Measurements from ENCODE around the gene RNF183. TPM values are rescaled to one million over a fixed set of nuclear protein-coding genes. Genes with fewer than 3 reads are reported as not detected.
"Not testable (repeated sequence)": the region's sequence is repeated elsewhere in the genome, so short reads cannot be mapped to it uniquely, and the experiment has no call there.

Gene RNF183
- total RNA-seq, 1 donor from 2014 or later = 3.9 TPM

DNA sequence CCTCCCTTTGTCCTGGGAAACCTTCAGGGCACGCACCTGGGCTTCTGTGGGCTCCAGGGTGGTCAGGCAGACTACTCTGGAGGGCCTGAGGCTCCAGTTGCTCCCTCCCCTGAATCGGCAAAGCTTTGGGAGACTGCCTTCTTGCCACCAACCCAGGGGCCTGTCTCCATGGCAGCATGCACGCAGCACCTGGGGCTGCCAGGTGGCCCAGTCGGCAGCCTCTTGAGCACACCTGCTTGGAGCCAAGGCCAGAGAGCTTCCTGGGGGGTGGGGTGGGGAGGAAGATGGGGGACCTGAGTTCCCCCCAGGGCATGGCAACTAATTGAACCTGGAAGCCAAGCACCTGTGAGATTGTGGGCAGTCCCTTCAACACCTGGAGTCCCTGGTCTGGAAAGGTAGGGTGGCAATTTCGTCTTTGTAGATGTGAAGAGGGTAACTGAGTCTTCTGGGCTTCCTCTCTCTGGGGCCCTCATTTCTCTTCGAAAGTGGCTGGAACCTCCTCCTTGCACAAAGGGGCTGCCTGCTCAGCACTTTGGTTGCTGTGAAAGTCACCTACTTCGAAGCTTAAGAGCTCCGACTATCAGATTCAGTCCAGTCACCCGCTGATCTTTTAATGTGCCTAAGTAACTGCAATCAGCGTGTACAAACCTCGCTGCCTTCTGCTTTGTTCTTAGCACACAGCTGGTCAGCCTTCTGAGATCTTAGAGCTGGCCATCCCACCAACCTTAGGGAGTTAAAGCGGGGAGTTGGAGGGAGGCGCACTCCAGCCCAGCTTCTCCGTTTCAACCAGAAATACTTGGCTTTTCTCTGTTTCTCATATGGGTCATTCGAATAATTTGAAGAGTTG is 4.0 kb downstream of the RNF183 start:
- no peak overlapping the region for H3K4me3 ChIP-seq (ENCODE audit: low read depth, low read length)
- TF ChIP-seq, protein P1, sequence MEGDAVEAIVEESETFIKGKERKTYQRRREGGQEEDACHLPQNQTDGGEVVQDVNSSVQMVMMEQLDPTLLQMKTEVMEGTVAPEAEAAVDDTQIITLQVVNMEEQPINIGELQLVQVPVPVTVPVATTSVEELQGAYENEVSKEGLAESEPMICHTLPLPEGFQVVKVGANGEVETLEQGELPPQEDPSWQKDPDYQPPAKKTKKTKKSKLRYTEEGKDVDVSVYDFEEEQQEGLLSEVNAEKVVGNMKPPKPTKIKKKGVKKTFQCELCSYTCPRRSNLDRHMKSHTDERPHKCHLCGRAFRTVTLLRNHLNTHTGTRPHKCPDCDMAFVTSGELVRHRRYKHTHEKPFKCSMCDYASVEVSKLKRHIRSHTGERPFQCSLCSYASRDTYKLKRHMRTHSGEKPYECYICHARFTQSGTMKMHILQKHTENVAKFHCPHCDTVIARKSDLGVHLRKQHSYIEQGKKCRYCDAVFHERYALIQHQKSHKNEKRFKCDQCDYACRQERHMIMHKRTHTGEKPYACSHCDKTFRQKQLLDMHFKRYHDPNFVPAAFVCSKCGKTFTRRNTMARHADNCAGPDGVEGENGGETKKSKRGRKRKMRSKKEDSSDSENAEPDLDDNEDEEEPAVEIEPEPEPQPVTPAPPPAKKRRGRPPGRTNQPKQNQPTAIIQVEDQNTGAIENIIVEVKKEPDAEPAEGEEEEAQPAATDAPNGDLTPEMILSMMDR (conservative IDR thresholded peaks at IDR 0.05; ENCODE audit: low read depth, low read length) = no peak
- DNase-seq (ENCODE audit: low read depth) = no peak

DNA sequence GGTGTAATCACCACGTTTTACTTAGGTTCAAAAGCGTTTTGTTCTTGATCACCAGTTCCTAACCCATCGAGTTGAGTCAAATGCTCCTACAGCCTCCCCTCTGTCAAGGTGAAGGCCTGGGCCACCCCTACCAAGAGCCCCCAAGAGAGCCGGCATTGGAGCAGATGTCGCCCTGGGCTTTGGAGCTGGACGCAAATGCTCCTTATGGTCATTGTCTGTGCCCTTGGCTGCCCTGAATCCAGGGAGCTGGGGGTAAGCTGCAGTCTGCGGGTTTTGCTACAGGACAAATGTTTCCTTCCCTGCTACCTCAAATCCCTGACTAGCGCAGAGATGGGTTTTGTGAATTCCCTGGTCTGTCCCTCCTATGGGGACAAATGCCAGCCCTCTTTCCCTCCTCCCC is 4.9 kb downstream of the RNF183 start:
- H3K4me3 ChIP-seq (ENCODE audit: low read depth, low read length) = no peak overlapping the region
- DNase-seq (ENCODE audit: low read depth) = no peak
- TF ChIP-seq, protein P1 (conservative IDR thresholded peaks at IDR 0.05; ENCODE audit: low read depth, low read length) = no peak

DNA sequence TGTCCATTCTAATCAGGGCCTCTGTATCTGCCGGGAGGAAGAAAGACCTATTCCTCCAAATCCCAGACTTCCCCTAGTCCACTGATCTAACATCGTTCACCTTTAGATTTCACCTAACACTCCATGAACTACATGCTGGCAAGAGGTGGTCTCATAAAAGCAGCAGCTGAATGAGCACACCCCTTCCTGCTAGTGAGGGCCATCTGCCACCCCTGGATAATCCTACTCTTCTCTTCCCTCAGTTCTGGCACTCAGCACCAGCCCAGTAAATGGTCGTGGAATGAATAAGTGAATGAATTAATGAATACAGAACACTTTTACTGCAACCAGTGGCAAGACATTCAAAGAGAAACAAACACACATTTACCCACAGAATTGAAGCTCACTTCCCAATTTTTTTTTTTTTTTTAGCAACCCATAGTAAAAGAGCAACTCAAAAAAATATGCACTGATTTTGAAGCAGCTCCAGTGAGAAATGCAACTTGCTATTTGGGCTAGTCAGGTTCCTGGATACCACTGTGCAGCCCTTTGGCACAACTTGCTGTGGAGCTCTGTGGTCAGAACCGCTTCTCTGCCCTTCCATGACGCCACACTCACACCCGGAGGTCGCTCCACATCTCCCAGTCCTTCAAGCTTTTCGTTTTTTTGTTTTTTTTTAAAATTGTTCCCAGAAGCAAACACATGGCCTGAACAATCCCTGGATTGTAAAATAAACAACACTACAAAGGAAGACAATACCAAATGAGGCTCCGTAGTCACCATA is 6.2 kb downstream of the RNF183 start:
- DNase-seq (ENCODE audit: low read depth) = no peak
- TF ChIP-seq, protein P1 (conservative IDR thresholded peaks at IDR 0.05; ENCODE audit: low read depth, low read length) = no peak
- H3K4me3 ChIP-seq (ENCODE audit: low read depth, low read length) = no peak overlapping the region

DNA sequence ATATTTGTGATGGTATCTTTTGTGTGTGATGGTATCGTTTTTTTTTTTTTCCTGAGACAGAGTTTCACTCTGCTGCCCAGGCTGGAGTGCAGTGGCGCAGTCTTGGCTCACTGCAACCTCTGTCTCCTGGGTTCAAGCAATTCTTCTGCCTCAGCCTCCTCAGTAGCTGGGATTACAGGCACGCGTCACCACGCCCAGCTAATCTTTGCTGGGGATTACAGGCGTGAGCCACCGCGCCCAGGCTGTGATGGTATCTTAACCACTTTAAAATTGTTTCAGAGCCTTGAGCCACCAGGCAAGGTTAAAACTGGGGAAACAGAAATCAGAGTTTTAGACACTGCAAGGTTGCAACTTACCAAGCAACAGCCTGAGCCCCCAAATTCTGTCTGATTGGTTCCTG is 6.9 kb downstream of the RNF183 start:
- H3K4me3 ChIP-seq (ENCODE audit: low read depth, low read length); DNase-seq (ENCODE audit: low read depth): not testable (repeated sequence)

DNA sequence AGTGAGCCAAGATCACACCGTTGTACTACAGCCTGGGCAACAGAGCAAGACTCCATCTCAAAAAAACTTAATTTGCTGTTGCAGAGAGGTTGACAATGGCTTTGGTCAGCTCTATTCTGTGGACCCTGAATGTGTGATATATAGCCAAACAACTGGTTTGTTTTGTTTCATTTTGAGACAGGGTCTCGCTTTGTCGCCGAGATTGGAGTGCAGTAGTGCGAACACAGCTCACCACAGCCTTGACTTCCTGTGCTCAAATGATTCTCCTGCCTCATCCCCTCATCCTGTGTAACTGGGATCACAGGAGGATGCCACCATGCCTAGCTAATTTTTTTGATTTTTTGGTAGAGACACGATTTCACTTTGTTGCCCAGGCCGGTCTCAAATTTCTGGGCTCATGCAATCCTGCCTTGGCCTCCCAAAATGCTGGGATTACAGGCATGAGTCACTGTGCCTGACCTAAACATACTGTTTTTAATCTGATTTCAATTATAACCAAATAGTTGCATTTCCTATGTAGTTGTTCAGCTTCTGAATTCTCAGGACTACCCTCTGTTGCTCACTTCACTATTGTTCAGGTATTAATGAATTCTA is 9.8 kb downstream of the RNF183 start:
- H3K4me3 ChIP-seq (ENCODE audit: low read depth, low read length) = no peak overlapping the region
- no peak for DNase-seq (ENCODE audit: low read depth)
- TF ChIP-seq, protein P1 (conservative IDR thresholded peaks at IDR 0.05; ENCODE audit: low read depth, low read length) = no peak

DNA sequence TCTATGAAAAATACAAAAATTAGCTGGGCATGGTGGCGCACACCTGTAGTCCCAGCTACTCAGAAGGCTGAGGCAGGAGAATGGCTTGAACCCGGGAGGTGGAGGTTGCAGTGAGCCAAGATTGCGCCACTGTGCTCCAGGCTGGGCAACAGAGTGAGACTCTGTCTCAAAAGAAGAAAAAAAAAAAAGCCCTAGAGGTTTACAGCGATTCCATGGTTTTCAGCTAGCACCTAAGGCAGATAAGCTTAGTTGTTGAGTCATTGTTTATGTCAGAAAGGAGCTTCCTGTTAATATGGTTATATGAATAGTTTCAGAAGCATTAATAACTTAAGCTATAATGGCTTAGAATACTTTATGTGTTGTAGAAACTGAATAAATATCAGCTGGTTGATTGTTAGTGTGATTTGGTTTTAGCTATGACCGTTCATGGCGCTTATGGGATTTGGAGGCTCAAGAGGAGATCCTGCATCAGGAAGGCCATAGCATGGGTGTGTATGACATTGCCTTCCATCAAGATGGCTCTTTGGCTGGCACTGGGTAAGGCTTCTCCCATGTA is 13.0 kb downstream of the RNF183 start:
- no peak for DNase-seq (ENCODE audit: low read depth)
- TF ChIP-seq, protein P1 (conservative IDR thresholded peaks at IDR 0.05; ENCODE audit: low read depth, low read length) = no peak
- no peak overlapping the region for H3K4me3 ChIP-seq (ENCODE audit: low read depth, low read length)

DNA sequence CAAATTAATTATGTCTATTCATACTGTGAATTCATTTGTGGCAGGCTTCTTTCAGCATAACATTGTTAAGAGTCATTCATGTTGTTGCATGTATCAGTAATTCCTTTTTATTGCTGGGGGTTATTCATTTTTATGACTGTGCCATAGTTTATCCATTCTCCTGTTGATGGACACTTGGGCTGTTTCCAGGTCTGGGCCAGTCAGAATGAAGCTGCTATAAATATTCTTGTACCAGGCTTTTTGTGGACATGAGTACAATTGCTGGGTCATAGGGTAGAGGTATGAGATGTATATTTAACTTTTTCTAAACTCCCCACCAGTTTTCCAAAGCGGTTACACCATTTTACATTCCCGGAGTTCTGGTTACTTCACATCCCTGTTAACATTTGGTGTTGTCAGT is 14.1 kb downstream of the RNF183 start:
- DNase-seq (ENCODE audit: low read depth) = no peak
- H3K4me3 ChIP-seq (ENCODE audit: low read depth, low read length) = no peak overlapping the region
- TF ChIP-seq, protein P1 (conservative IDR thresholded peaks at IDR 0.05; ENCODE audit: low read depth, low read length) = no peak
